HCT116 (cell line): ENCODE measurements around the gene FAM32A. TPM values are rescaled to one million over a fixed set of nuclear protein-coding genes. Genes with fewer than 3 reads are reported as not detected.
A peak's percentile ranks its signal among the peaks of the same experiment; 100 is the strongest.

Experiments
- ATAC-seq: fragments of 200-7000 bp; cut with Tn5 transposase; 2 replicates; pipeline ENCODE4 v1.9.1; 2020; ENCODE audit warnings: mild to moderate bottlenecking, moderate library complexity
- BruUV-seq: library from RNA; stranded (reverse); fragments of 400-500 nt; replicated peaks from 2 replicates; lab custom pipeline; 2021; lab: Mats Ljungman, UMichigan
- CTCF ChIA-PET: fragments of 300-600 bp; sonication (Branson Sonifier 250); formaldehyde crosslinking; loops from one replicate; lab custom pipeline; 2021; ENCODE audit warnings: antibody characterized with exemption; lab: Charles Lee
- POLR2A ChIA-PET: fragments of 300-600, 350-600 bp; sonication (Branson Sonifier 250); formaldehyde crosslinking; loops from one replicate; lab custom pipeline; 2021; ENCODE audit warnings: antibody characterized with exemption; lab: Charles Lee
- RAD21 ChIA-PET, 2 experiments: fragments of 300-600 bp; sonication (Branson Sonifier 250); formaldehyde crosslinking; loops; one replicate each; lab custom pipeline; 2023; ENCODE audit warnings: low total read pairs in 2 of 2; ENCODE audit not compliant: uncharacterized antibody in 2 of 2, unreplicated experiment in 2 of 2, low non-redundant PET in 1 of 2; lab: Charles Lee
- DNase-seq: peaks from one replicate; pipeline ENCODE4 v3.0.0-alpha.2; 2010; ENCODE audit warnings: low read depth, low spot score
- H2AFZ ChIP-seq: fragments of 200-600 bp; shearing (Covaris generic), sonication (generic); 2 replicates; pipeline ENCODE4 v1.6.1; 2017; ENCODE audit warnings: low read depth, mixed run types, mixed read lengths, antibody characterized with exemption, low read length; ENCODE audit not compliant: poor library complexity, severe bottlenecking
- H3K27ac ChIP-seq: 2 replicates; pipeline ENCODE4 v1.5.1; 2012; ENCODE audit warnings: low read depth, low read length
- H3K27me3 ChIP-seq: fragments of 200-600 bp; sonication (generic); 2 replicates; pipeline ENCODE4 v1.6.1; 2016; ENCODE audit warnings: mixed run types, low read length, mixed read lengths; ENCODE audit not compliant: insufficient read depth
- H3K36me3 ChIP-seq, 2 experiments: fragments of 200-500 bp in 1 of 2; fragments of 200-600 bp in 1 of 2; sonication (Bioruptor generic) in 1 of 2; sonication (generic) in 1 of 2; 2 replicates each; pipeline versions ENCODE4 v1.5.1 to v1.6.1; 2014 to 2016; ENCODE audit warnings: low read length in 2 of 2, inconsistent platforms in 1 of 2, mixed read lengths in 1 of 2, mixed run types in 1 of 2; ENCODE audit not compliant: insufficient read depth in 2 of 2, control insufficient read depth in 1 of 2
- H3K4me1 ChIP-seq, 2 experiments: fragments of 200-600 bp in 1 of 2; sonication (generic) in 1 of 2; 2 replicates each; pipeline versions ENCODE4 v1.5.1 to v1.6.1; 2012 to 2017; ENCODE audit warnings: low read length in 2 of 2, inconsistent platforms in 1 of 2, mild to moderate bottlenecking in 1 of 2, mixed read lengths in 1 of 2, mixed run types in 1 of 2, moderate library complexity in 1 of 2; ENCODE audit not compliant: insufficient read depth in 2 of 2, control insufficient read depth in 1 of 2
- H3K4me2 ChIP-seq: fragments of 200-600 bp; sonication (generic); 2 replicates; pipeline ENCODE4 v1.6.1; 2017; ENCODE audit warnings: mixed run types, low read length, mixed read lengths
- H3K4me3 ChIP-seq, 2 experiments: fragments of 200-600 bp in 1 of 2; sonication (generic) in 1 of 2; replicated peaks in 1 of 2; 2 replicates each; pipeline ENCODE4 v1.5.1; 2011 to 2016; ENCODE audit warnings: low read length in 2 of 2, control low read depth in 1 of 2, low read depth in 1 of 2, mild to moderate bottlenecking in 1 of 2, mixed read lengths in 1 of 2, mixed run types in 1 of 2
- H3K79me2 ChIP-seq: fragments of 200-600 bp; sonication (generic); 2 replicates; pipeline ENCODE4 v1.6.1; 2017; ENCODE audit warnings: mild to moderate bottlenecking, mixed run types, low read length, moderate library complexity, mixed read lengths; ENCODE audit not compliant: insufficient read depth
- H3K9ac ChIP-seq: fragments of 200-600 bp; sonication (generic); 2 replicates; pipeline ENCODE4 v1.6.1; 2016; ENCODE audit warnings: low read length, mixed read lengths
- H3K9me2 ChIP-seq: fragments of 200-600 bp; sonication (generic), shearing (Covaris generic); 2 replicates; pipeline ENCODE4 v1.6.1; 2017; ENCODE audit warnings: mixed run types, mild to moderate bottlenecking, moderate library complexity; ENCODE audit not compliant: insufficient read depth
- H3K9me3 ChIP-seq, 2 experiments: fragments of 200-500 bp in 1 of 2; fragments of 200-600 bp in 1 of 2; sonication (Bioruptor generic) in 1 of 2; sonication (generic) in 1 of 2; 2 replicates each; pipeline ENCODE4 v1.6.1; 2014 to 2017; ENCODE audit warnings: low read length in 2 of 2, mixed read lengths in 2 of 2, inconsistent platforms in 1 of 2, low read depth in 1 of 2, mild to moderate bottlenecking in 1 of 2, mixed run types in 1 of 2, moderate library complexity in 1 of 2; ENCODE audit not compliant: control insufficient read depth in 1 of 2, insufficient read depth in 1 of 2
- H4K20me1 ChIP-seq: fragments of 200-600 bp; sonication (generic), shearing (Covaris generic); 2 replicates; pipeline ENCODE4 v1.6.1; 2017; ENCODE audit warnings: mixed run types, mild to moderate bottlenecking, moderate library complexity; ENCODE audit not compliant: insufficient read depth
- CEBPB ChIP-seq: IDR thresholded peaks from 2 replicates; pipeline ENCODE4 v1.6.1; 2012; ENCODE audit warnings: low read depth
- ELF1 ChIP-seq: IDR thresholded peaks from 2 replicates; pipeline ENCODE4 v1.6.1; 2012; ENCODE audit warnings: low read depth, borderline replicate concordance
- FOSL1 ChIP-seq: IDR thresholded peaks from 2 replicates; pipeline ENCODE4 v1.6.1; 2012; ENCODE audit warnings: low read depth
- MAX ChIP-seq: IDR thresholded peaks from 2 replicates; pipeline ENCODE4 v1.6.1; 2012
- POLR2A ChIP-seq: IDR thresholded peaks from 2 replicates; pipeline ENCODE4 v1.7.0; 2011; ENCODE audit warnings: borderline replicate concordance; ENCODE audit not compliant: insufficient read depth, insufficient read length; ENCODE audit errors: extremely low read depth
- POLR2AphosphoS5 ChIP-seq: IDR thresholded peaks from 2 replicates; pipeline ENCODE4 v1.6.1; 2011; ENCODE audit warnings: mild to moderate bottlenecking, low read depth, low read length, moderate library complexity
- SIN3A ChIP-seq: IDR thresholded peaks from 2 replicates; pipeline ENCODE4 v1.6.1; 2012; ENCODE audit warnings: low read depth
- SP1 ChIP-seq: IDR thresholded peaks from 2 replicates; pipeline ENCODE4 v1.6.1; 2012; ENCODE audit warnings: low read depth
- SRF ChIP-seq: IDR thresholded peaks from 2 replicates; pipeline ENCODE4 v1.6.1; 2012; ENCODE audit warnings: low read depth
- ZFX ChIP-seq: fragments of 450-650 bp; IDR thresholded peaks from 2 replicates; pipeline ENCODE4 v1.6.1; 2017
- ZNF274 ChIP-seq: fragments of 200-500 bp; sonication (Bioruptor generic); IDR thresholded peaks from 2 replicates; pipeline ENCODE4 v1.6.1; 2014; ENCODE audit warnings: mild to moderate bottlenecking, low read depth, low read length, inconsistent platforms
- intact Hi-C: fragments of 100-400 bp; cut with micrococcal nuclease; formaldehyde crosslinking; loops from 2 replicates; pipeline ENCODE4 v1.10.0; 2022
- total RNA-seq: library from RNA; stranded (reverse); gene quantifications from one replicate; pipeline ENCODE4 v1.2.1, GENCODE V29; 2021; ENCODE audit not compliant: unreplicated experiment

FAM32A gene
- total RNA-seq, 1 experiment from 2014 or later, result 61.3 TPM

GRCh38 chr19:16168465-16169081 is 16.6 kb upstream of the FAM32A start:
- Histone ChIP-seq H3K9me3 (no peaks in the 10 kb centered on the region; a peak in 1 of 4 replicates), H3K79me2 (no peaks in the 10 kb centered on the region), H3K27ac (no peak overlapping the region)
- POLR2A ChIA-PET, result no interaction called here
- BruUV-seq, result no TSS peak
- no peak for TF ChIP-seq POLR2AphosphoS5
- TF ChIP-seq SRF, result no peak
- TF ChIP-seq ELF1, result no peak
- TF ChIP-seq, all 23 proteins: peak for 0
- Histone ChIP-seq H4K20me1 (no peaks in the 10 kb centered on the region), H3K36me3 (no peaks in the 10 kb centered on the region), H3K4me1 (peaks cover 11 to 35% of the 10 kb centered on the region in 2 experiments), H3K27me3 (no peaks in the 10 kb centered on the region), H3K9me2 (no peaks in the 10 kb centered on the region), H3K9ac (no peak overlapping the region), H3K4me3 (no peak overlapping the region), H3K4me2 (no peak overlapping the region), H2AFZ (no peak overlapping the region)
- ChIA-PET RAD21 (no interaction called here), CTCF (no interaction called here)
- DNase-seq (no peak), ATAC-seq (peak; percentile 57)
- intact Hi-C loops, result no loop called here

- Histone ChIP-seq H3K9ac (no peak overlapping the region), H3K79me2 (no peaks in the 10 kb centered on the region)
- BruUV-seq, result no TSS peak
- CTCF ChIA-PET, result no interaction called here
- RAD21 ChIA-PET, result no interaction called here
- TF ChIP-seq SIN3A, result no peak
- TF ChIP-seq POLR2A, result no peak
- TF ChIP-seq POLR2AphosphoS5, result no peak
- TF ChIP-seq ZNF274, result no peak
- no peak for TF ChIP-seq ZFX
- TF ChIP-seq SP1, result no peak
- no peak for TF ChIP-seq CEBPB
- TF ChIP-seq MAX, result no peak
- TF ChIP-seq FOSL1, result no peak
- TF ChIP-seq, all 23 proteins: peak for 0
- intact Hi-C loops, result no loop called here
- no peaks in the 10 kb centered on the region for H3K36me3 ChIP-seq
- H3K27me3 ChIP-seq, result no peaks in the 10 kb centered on the region
- peak overlapping the region; percentile 28; the same call in 1 of the 2 replicates for H3K4me2 ChIP-seq
- no peak overlapping the region for H3K4me3 ChIP-seq
- H4K20me1 ChIP-seq, result no peaks in the 10 kb centered on the region
- H3K4me1 ChIP-seq, result peaks cover 5 to 25% of the 10 kb centered on the region in 2 experiments; a peak in 3 of 4 replicates
- no peaks in the 10 kb centered on the region for H3K9me2 ChIP-seq
- no peak for DNase-seq
- no peak for ATAC-seq
- no peak overlapping the region for H2AFZ ChIP-seq
- H3K9me3 ChIP-seq, result no peaks in the 10 kb centered on the region; a peak in 1 of 4 replicates
- no peak overlapping the region for H3K27ac ChIP-seq
- POLR2A ChIA-PET, result no interaction called here
Measured at GRCh38 chr19:16170134-16170533, 15.1 kb upstream of the FAM32A start.
